Uterus (tissue), 4 donors: ENCODE data around the gene KRT12. TPM values are rescaled to one million over a fixed set of nuclear protein-coding genes. Genes with fewer than 3 reads are reported as not detected.

Experiments
- DNase-seq, 2 donors: peaks; one replicate each; pipeline ENCODE4 v3.0.0-alpha.2; 2019 to 2020
- H3K27ac ChIP-seq, 2 donors: fragments of 200-600 bp; sonication (generic); 1 replicate in 1 of 2; 2 replicates in 1 of 2; pipeline ENCODE4 v1.5.1; 2016 to 2018
- H3K27me3 ChIP-seq, 2 donors: fragments of 200-600 bp; sonication (generic); one replicate each; pipeline ENCODE4 v1.5.1; 2018 to 2019; ENCODE audit warnings: control low read depth in 1 of 2
- H3K36me3 ChIP-seq, 2 donors: fragments of 200-600 bp; sonication (generic); one replicate each; pipeline ENCODE4 v1.5.1; 2019; ENCODE audit warnings: control low read depth in 1 of 2
- H3K4me1 ChIP-seq, 2 donors: fragments of 200-600 bp; sonication (generic); one replicate each; pipeline ENCODE4 v1.5.1; 2018 to 2019; ENCODE audit warnings: control low read depth in 1 of 2
- H3K4me3 ChIP-seq, 2 donors: fragments of 200-600 bp; sonication (generic); 1 replicate in 1 of 2; 2 replicates in 1 of 2; pipeline ENCODE4 v1.5.1; 2018 to 2019; ENCODE audit warnings: mild to moderate bottlenecking in 1 of 2
- H3K9me3 ChIP-seq, 2 donors: fragments of 200-600 bp; sonication (generic); one replicate each; pipeline ENCODE4 v1.5.1; 2019; ENCODE audit warnings: control low read depth in 1 of 2
- POLR2A ChIP-seq, 2 donors: fragments of 450-650 bp; IDR thresholded peaks; one replicate each; pipeline ENCODE4 v1.6.1; 2016; ENCODE audit warnings: antibody characterized with exemption in 2 of 2, mild to moderate bottlenecking in 1 of 2, moderate library complexity in 1 of 2
- intact Hi-C: fragments of 100-400 bp; cut with DNase I; formaldehyde crosslinking; loops from one replicate; pipeline ENCODE4 v1.15.1; 2023; ENCODE audit warnings: low total_unique reads
- total RNA-seq, 4 donors: library from RNA; depleted of rRNA in 3 of 4; stranded (reverse); fragments of >200 nt in 3 of 4; gene quantifications; one replicate each; pipeline versions ENCODE4 v1.1.0 to v1.2.4, GENCODE V29; 2014 to 2023
- TF ChIP-seq, protein P1 (sequence below), 4 experiments: fragments of 200-600 bp in 2 of 4; fragments of 450-650 bp in 2 of 4; sonication (generic) in 2 of 4; IDR thresholded peaks; one replicate each; pipeline ENCODE4 v1.5.1; 2016 to 2019; ENCODE audit warnings: antibody characterized with exemption in 4 of 4, mild to moderate bottlenecking in 2 of 4, moderate library complexity in 1 of 4
- donor health status: DM: yes; HTN: yes; CAD: no.

KRT12 gene
- total RNA-seq, 4 donors from 2014 or later, result not detected

DNA sequence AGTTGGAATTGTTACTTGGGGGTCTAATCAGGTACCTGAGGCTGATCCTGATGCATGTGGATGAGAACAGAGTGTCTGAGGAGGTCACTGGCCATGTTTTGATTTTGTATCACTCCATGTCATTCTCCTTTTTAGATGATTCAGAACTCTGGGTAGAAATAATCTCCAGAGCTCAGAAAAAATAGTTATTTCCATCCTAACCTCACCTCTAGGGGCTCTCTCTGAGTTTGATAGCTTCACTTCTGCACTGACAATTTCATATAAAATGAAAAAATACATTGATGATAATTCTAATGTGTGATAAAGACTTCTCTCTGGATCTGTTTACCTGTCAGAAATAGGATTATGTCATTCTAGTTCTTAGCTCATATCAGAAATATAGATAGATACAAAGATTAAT, 6.2 kb upstream of the KRT12 start:
- H3K4me3 ChIP-seq, result no peak overlapping the region
- intact Hi-C loops, result no loop called here
- TF ChIP-seq, protein P1, sequence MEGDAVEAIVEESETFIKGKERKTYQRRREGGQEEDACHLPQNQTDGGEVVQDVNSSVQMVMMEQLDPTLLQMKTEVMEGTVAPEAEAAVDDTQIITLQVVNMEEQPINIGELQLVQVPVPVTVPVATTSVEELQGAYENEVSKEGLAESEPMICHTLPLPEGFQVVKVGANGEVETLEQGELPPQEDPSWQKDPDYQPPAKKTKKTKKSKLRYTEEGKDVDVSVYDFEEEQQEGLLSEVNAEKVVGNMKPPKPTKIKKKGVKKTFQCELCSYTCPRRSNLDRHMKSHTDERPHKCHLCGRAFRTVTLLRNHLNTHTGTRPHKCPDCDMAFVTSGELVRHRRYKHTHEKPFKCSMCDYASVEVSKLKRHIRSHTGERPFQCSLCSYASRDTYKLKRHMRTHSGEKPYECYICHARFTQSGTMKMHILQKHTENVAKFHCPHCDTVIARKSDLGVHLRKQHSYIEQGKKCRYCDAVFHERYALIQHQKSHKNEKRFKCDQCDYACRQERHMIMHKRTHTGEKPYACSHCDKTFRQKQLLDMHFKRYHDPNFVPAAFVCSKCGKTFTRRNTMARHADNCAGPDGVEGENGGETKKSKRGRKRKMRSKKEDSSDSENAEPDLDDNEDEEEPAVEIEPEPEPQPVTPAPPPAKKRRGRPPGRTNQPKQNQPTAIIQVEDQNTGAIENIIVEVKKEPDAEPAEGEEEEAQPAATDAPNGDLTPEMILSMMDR (IDR thresholded peaks at IDR 0.05), result no peak
- TF ChIP-seq POLR2A (IDR thresholded peaks at IDR 0.05), result no peak
- H3K27ac ChIP-seq, result no peak overlapping the region
- no peaks in the 10 kb centered on the region for H3K9me3 ChIP-seq
- H3K36me3 ChIP-seq, result no peaks in the 10 kb centered on the region
- DNase-seq, result no peak
- no peaks in the 10 kb centered on the region for H3K4me1 ChIP-seq
- H3K27me3 ChIP-seq, result peaks cover 0 to 4% of the 10 kb centered on the region in 2 donors

DNA sequence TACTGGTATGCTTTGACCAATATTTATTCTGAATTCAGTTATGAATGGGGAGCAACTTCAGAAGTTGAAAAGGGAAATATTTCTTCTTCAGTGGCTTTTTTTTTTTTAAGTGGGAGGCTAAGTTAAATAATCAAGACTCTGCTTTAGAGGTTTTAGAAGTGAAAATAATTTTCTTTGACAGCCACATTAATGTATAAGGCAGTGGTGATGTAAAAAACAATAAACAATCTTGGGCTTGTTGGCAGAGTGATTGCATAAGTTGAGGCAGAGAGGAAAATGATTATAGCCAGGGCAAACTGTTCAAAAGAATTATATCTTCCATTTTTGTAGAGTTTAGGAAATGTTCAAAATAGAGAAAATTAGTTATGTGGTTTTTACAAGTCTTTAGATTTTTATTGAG, 5.4 kb upstream of the KRT12 start:
- intact Hi-C loops, result no loop called here
- Histone ChIP-seq H3K4me1 (no peaks in the 10 kb centered on the region), H3K36me3 (no peaks in the 10 kb centered on the region), H3K4me3 (no peak overlapping the region), H3K9me3 (no peaks in the 10 kb centered on the region), H3K27me3 (peaks cover 0 to 4% of the 10 kb centered on the region in 2 donors), H3K27ac (no peak overlapping the region)
- no peak for TF ChIP-seq POLR2A (IDR thresholded peaks at IDR 0.05)
- TF ChIP-seq, protein P1 (IDR thresholded peaks at IDR 0.05), result no peak
- DNase-seq, result no peak

DNA sequence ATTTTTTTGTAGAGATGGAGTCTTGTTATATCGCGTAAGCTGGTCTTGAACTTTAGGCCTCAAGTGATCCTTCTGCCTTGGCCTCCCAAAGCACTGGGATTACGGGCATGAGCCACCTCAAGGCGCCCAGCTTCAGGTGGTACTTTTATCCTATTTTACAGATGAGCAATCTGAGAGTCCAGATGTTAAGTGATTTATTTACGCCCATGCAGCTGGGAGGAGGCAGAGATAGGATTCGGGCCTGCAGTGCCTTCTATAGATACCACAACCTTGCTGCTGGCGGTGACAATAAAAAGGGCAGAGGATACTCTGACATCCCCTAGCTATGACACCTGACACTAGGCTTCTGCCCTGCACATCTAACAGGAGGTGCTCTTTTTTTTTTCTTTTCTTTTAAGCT, 4.3 kb upstream of the KRT12 start:
- peaks cover 0 to 2% of the 10 kb centered on the region in 2 donors for H3K27me3 ChIP-seq
- DNase-seq, result no peak
- no peak overlapping the region for H3K27ac ChIP-seq
- no peak for TF ChIP-seq POLR2A (IDR thresholded peaks at IDR 0.05)
- TF ChIP-seq, protein P1 (IDR thresholded peaks at IDR 0.05), result no peak
- no peaks in the 10 kb centered on the region for H3K36me3 ChIP-seq
- H3K9me3 ChIP-seq, result no peaks in the 10 kb centered on the region
- H3K4me3 ChIP-seq, result no peak overlapping the region
- H3K4me1 ChIP-seq, result no peaks in the 10 kb centered on the region
- intact Hi-C loops, result no loop called here

DNA sequence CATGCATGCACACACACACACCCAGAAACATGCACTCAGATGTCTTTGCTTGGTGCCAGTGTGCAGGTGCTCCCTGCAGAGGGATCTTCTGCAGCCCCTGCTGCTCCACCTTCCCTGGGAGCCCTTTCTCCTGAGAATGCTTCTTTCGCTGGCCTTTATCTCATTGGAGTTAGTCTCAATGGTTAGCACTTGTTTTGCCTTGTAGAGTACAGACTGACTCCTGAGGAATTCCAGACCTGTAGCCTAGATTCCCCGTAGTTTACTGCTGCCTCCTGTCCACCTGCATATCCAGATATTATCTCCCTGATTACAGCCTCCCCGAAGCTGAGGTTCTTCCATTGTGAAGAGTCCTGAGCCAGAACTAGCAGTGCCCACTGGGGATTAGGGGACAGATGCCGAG, 3.1 kb upstream of the KRT12 start:
- no peaks in the 10 kb centered on the region for H3K36me3 ChIP-seq
- no peaks in the 10 kb centered on the region for H3K4me1 ChIP-seq
- TF ChIP-seq POLR2A (IDR thresholded peaks at IDR 0.05), result no peak
- TF ChIP-seq, protein P1 (IDR thresholded peaks at IDR 0.05), result no peak
- no peak overlapping the region for H3K4me3 ChIP-seq
- H3K9me3 ChIP-seq, result no peaks in the 10 kb centered on the region
- H3K27me3 ChIP-seq, result no peaks in the 10 kb centered on the region
- H3K27ac ChIP-seq, result no peak overlapping the region
- DNase-seq, result no peak
- intact Hi-C loops, result no loop called here

DNA sequence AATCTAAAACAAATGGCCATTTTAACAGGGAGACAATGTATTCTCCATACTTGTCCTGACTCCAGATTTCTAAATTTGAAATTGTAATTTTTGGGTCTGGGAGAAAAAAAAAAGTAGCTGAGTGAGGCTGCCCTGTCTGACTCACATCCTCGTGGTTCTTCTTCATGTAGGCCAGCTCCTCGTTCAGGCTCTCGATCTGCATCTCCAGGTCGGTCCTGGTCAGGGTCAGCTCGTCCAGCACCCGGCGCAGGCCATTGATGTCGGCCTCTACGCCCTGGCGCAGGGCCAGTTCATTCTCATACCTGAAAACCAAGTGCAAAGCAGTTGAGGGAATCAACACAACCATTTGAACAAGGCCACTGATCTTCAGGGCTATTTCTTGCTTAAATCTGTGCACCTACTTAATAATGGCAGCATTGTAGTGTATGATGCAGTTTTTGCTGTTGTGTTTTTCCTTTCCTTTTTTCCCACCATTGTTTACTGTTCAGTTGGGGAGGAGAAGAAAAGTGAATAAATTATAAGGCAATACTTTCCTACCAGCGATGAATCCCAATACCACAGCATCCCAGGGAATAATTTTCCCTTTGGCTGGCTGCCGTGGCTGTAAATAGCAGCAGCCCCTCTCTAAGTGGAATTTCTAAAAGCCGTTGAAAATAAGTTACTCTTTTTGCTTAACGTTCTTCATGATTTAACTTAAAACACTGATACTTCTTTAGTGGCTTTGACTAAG, 2.2 kb downstream of the KRT12 start:
- intact Hi-C loops, result no loop called here
- Histone ChIP-seq H3K9me3 (no peaks in the 10 kb centered on the region), H3K27ac (no peak overlapping the region), H3K4me1 (no peaks in the 10 kb centered on the region), H3K4me3 (no peak overlapping the region), H3K36me3 (no peaks in the 10 kb centered on the region), H3K27me3 (no peaks in the 10 kb centered on the region)
- TF ChIP-seq, protein P1 (IDR thresholded peaks at IDR 0.05), result no peak
- TF ChIP-seq POLR2A (IDR thresholded peaks at IDR 0.05), result no peak
- no peak for DNase-seq
